ENCODE results near the gene NEO1.

The NEO1 gene

DNA sequence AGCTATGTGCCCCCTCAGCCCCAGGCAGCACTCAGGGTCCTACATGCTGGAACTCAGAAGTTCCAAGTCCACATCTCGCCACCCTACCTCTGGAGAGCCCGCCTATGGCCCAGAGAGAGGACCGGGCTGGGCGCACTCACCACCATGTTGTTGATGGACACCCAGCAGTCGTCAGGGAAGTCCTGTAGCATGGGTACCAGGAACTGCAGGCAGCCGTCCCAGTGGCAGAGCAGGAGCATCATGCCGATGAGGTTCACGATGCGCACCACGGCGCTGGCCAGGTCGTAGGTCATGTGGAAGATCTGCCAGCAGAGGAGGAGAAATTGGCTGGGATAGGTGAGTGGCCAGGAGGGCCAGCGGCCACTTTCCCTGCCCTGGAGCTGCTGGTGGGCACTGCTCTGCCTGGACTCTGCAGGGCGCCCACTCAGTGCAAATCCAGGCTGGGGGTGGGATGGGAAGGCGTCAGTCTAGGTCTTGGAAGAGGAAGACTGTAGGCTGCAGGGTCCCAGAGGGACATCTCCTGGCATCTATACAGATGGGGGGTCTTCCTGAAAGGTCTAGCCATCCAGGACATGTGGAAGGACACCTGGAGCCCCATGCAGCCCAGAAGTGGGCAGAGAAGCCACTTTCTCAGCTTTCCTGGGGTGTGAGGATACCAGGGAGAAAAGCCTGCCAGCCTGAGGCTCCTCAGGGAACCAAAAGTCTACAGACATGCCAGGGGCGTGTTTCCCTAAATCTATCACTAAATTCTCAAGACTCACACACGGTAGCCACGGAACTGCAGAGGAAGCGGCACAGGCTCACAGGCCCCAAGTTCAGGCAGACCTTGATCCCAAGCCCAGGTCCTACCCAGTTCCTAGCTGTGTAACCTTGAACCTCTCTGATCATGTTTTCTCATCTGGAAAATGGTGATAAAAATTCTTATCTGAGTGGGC is 280.0 kb downstream of the NEO1 start:
- no peak for DNase-seq

DNA sequence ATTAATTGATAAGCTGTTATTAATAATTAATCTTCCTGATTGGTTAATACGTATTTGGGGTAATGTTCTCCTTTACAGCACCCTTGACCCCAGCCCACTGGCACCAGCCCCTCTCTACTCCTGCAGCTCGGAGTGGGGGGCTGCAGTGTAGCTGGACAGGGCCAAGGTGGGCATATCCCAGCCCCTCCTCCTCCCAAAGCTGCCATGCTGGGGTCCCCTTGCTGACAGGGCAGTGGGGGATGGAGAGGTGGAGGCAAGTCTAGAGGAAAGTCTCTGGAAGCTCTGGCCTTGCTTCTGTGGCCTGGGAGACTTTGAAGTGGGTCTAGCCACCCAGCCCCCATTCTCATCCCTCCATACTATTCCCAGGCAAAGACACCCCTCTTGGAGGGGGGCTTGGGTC is 280.7 kb downstream of the NEO1 start:
- no peak for DNase-seq

DNA sequence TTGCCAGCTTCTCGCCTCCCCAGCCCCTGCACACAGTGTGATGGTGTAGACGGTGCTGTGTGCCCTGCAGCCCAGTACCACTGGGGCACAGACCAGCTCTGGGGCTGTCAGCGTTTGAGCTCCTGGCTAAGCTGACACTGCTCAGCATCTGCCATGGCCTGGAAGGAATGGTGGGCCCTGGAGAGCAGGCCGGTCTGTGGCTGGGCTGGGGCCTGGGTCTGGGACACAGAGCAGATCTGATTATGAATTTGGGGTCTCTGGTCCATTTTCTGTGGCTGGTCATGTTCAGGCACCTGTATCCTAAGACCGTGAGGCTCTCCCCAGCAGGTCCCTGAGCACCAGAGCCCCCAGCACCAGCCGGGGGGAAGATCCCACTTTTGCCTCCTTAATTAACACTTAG is 281.8 kb downstream of the NEO1 start:
- DNase-seq = no peak

DNA sequence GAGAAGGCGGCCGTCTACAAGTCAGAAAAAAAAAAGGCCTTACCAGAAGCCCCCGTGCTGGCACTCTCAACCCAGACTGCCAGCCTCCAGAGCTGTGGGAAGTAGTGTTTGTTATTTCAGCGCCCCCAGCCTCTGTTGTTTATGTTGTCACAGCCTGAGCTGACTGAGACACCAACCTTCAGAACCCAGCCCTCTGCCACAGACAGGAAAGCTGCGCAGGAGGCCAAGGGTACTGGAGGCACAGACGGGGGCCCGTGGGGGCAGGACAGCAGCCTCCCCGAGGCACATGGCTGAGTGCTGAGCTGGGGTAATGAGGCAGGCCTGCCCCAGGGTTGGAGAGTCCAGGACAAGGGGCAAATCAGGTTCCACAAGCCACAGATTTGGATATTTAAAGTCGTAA is 282.8 kb downstream of the NEO1 start:
- no peak for DNase-seq

DNA sequence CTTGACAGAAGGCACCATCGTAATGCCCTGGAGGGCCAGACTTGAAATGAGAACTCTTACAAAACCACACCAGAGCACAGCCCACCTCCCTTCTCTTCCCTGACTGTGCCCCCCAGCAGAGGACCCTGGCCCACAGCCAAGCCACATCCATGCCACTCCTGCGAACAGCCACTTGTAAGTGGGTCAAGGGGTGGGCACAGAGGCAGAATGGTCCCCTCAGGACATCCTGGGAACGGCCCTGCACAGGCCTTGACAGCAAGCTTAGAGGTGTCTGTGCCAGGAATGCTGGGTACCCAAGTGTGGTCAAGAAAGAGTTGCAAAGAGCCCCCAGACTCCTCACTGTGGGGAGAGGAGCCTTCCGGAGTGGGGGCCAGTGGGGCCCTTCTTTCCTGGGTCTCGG is 283.2 kb downstream of the NEO1 start:
- no peak for DNase-seq

DNA sequence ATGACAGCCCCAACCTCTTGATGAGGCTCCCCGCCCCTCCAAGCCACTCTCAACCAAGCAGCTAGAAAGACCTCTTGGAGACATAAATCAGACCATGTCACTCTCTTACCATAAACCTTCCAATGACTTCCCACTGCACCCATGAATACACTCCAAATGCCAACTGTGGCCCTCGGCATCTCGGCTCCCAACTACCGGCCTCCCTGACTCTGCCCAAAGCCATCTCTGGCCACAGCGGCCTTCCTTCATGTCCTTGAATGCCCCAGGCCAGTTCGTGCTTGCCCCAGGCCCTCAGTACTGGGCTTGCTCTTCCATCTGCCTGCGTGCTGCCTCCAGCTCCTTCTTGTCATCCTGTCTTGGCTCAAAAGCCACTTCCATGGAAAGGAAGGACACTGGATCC is 284.5 kb downstream of the NEO1 start:
- no peak for DNase-seq

DNA sequence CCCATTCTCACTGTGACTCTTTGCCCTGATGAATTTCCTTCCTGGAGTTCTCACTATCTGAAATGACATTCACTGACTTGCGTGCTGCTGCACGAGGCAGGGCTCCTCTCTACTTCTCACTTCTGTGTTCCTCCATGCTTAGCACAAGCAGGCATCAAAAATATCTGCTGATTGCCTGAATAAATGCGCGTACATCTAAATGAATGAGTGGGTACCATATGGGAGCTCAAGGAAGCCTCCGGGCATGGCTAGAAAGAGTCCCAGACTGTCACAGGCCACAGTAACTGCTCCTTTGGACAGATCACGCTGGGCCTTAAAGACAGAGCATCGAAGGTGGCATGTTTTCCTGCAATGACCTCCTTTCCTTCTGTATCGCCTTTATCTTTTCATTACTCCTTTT is 284.9 kb downstream of the NEO1 start:
- DNase-seq = no peak

DNA sequence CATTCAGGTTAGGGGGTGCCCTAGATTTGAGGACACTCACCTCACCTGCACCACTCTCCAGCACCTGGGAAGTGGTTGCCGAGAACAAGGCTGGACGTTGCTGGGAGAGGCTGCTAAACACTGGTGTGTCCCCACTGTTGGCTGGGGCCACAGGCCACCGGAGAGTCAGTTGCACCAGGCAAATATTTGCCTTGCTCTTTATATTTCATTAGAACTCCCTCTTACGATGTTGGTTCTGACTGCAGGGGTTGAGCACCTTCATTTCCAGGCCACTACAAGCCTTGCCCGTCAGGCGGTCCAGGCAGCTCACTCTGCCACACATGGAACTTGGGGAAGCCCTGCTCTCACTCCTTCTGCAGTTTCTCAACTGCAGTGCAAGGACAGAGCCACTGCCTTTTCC is 285.8 kb downstream of the NEO1 start:
- DNase-seq = no peak

DNA sequence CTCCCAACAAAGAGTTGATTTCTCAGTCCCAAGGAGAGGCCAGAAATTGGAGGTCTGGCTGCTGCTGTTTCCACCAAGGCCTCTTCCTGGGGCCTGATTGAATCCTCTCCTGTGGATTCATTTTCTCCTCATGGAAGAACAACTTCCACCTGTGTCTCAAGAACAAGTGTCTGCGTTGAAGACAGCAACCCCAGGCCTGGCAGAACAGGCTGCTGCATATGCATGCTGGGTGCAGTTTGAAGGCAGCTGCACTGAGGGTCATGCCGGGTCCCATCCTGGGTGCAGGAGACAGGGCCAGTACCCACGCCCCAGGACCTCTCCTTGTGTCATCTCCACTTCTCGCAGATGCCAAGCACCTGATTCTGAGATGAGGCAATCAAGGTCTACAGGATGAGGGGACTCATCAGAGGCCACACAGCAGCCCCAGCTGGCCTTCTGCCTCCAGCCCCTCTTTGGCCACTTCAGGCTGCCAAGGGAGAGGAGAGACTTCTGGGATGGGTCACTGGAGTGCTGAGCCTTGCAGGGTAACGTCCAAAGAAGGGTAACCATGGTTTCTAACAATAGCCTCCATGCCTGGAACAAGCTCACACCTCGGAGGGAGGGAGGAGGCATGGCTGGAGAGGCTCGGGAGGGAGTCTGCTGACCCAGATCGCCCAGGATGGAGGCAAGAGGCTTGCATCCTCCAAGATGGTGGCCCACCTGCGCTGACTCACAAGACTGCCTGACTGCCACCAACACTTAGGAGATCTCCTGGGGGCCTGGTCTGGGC is 286.5 kb downstream of the NEO1 start:
- DNase-seq = no peak

DNA sequence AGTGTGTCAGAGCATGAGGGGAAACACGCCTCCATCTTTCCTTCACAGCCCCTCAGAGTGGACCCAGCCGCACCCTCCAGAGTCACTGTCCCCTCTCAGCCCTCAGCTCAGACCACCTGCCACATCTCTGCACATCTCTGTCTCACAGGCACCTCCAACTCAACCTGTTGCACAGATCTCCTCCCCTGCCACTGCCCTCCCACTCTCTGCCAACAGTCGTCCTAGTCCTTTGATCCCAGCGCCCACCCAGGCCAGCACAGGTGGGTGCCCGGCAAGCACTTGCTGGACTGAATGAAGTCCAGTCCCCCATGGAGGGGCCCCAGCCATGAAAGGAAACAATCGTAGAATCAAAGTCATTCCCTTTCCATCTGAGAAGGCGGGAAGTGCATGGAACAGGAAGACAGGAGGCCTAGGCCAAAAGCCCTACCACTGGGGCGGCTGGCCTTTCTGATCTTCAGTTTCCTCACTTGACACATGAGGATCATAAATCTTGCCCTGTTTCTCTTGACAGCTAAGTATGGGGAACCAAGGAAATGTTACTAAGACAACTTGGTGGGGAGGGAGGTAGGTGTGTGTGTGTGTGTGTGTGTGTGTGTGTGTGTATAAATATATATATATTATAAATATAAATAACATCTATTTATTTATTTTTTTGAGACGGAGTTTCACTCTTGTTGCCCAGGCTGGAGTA is 288.4 kb downstream of the NEO1 start:
- DNase-seq = no peak

DNA sequence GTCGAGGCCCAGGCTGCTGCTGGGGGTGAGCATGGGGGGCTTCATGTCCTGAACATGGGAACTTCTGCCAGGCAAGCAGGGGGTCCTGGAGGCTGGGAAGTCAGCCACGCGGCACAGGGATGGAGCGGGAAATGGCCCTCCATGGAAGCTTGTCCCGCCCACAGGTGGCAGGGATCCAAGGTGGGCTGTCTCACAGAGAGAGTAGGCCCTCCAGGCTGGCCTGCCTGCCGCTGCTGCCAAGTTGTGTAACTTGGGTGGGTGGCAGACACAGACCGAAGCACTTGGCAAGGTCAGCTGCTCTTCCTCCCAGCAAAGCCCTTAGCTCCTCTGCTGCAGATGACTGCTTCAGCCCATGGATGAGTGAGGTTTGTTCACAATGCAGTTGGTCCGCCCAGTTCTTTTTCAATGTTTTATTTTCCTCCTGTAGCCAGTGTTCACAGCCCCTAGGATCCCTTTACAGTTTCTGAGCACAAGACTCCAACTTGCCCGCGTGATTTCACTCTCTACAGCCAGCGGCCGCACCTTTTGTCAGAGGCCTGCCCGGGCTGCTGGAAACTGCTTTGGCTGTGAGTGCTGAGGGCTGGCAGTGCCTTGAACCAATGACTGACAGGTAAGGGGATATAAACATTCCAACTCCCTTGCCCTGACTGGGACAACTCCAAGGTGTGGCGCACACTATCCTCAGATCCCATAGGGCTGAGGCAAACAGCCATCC is 289.8 kb downstream of the NEO1 start:
- DNase-seq = no peak

DNA sequence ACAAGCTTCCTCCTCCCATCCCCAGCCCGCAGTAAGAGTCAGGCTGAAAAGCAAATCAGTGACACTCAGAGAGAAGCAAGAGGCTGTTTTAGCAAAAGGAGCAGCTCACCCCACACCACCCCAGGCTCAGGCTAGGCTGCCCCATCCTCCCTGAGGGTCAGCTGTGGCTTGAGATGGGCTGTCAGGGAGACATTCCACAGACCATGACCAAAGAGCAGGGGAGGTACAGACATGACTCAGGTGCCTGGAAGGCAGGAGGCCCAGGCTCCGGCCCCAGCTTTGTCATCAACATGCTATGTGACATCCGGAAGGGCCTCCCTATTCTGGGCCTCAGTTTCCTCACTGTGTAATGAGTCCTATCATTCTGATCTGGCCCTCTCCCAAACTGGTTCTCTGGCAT is 291.8 kb downstream of the NEO1 start:
- DNase-seq = no peak

DNA sequence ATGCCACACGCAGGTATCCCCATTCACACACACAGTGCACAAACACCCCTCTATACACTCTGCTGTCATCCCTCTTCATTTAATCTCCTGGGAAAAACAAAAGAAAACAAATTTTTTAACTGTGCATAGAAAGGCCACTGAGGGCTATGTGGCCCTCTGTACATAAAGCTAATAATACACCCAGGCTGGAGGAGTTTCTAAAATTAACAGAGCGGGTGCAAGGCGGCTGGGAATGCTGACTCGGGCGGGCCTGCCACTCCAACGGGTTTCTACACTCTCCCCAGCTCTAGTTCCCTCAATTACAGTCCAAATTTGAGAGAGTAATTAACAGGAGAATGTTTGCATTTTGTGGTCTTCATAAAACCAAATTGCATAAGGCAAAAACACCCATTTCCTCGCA is 293.4 kb downstream of the NEO1 start:
- DNase-seq = no peak

DNA sequence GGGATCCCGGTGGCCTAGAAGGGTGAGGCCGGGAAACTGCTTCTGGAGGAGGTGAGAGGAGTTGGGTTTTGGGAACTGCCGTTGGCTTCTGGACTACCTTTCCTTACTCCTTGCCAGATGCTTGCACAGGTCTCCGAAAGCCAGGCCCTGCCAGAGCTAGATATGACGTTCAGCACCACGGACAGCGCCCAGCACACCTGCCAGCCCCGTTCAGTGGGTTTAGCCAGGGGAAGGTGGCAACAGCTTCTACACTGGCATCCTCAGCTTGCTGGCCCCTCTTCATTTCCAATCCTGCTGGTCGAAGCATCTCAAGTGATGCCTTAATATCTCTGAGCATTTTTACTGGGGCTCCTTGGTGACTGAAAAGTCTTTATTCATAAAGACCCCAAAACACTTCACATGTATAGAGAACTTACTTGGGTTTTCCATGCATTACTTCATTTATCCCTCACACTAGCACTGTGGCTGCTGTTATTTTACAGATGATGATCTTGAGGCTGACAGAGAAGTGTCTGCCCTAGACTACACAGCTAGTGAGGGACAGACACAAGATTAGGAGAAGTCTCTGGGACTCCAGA is 294.6 kb downstream of the NEO1 start:
- DNase-seq = no peak

DNA sequence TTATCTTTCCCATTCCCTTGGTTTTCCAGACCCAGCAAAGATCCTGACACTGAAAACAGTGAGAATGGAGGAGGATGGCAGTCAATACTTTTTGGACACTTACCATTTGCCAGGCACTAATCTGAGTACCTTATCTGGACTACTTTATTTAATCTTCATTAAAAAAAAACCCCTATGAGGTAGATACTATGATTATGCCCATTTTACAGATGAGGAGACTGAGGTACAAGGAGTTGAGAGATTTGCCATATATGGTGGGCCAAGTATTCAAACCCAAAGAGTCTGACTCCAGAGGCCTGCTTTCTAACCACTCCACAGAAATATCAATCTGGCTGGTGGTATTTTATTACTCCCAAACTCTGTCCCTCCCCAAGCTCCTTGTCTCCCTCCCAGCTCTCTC is 296.9 kb downstream of the NEO1 start:
- DNase-seq = no peak

DNA sequence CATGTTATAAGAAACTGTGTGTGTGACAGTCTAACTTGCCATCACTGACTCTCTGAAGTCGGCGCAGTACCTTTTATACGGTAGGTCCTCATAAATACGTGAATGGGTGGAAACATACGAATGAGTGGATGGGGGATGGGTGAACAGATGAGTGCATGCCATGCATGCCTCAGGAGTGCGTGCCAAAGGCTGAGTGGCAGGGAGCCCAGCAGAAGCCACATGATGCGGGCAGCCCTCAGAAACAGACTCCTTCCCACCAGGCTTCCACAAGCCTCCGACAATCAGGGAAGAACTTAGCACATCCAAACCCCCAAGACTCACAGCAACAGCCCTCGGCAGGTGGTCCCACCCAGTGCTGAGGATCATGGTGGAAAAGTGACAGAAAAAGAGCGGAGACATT is 299.8 kb downstream of the NEO1 start:
- no peak for DNase-seq

DNA sequence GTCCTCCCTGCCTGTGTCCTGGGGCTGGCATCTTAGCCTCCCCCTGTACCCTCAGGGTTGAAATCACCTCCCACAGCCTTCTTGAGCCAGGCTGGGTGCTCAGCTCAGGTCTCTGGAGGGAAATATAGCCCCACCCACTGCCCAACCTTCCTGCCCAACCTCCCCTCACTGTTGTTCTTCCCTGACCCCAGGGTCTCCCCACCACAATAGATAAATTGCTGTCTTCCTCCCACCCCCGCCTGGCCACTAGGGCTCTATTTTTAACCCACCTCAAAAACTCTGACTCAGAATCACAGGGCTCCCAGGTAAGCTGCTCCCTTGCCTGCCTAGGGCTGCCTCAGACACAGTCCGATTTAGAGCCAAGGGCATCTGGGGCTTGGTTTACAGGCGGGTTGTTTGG is 301.5 kb downstream of the NEO1 start:
- DNase-seq = no peak

DNA sequence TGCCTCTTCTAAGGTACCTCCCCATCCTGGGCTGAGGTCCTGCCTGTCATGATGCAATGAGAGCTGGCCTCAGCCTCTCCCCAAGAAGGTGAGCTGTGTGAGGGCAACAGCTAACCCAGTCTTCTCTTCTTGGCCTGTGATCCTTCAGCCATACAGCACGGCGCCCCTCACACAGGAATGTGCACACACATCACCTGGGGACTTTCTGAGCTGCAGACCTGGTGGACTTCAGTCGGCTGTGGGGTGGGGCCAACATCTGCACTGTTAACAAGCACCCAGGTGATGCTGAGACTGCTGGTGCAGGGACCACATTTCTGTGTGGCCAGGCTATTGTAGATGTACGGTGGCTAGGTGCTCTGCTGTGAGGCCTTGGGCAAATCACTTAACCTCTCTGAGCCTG is 302.0 kb downstream of the NEO1 start:
- DNase-seq = no peak

All from bone marrow (tissue), 2 donors.